H1 (cell line): Measurements from ENCODE around the gene PTPRD. TPM values are rescaled to one million over a fixed set of nuclear protein-coding genes. Genes with fewer than 3 reads are reported as not detected.

Experiments
- HDAC2 ChIP-seq, 2 experiments: fragments of 300-600 bp in 1 of 2; sonication (generic) in 1 of 2; IDR thresholded peaks; 2 replicates each; pipeline ENCODE4 v1.6.1; 2011 to 2012; ENCODE audit warnings: low read depth in 2 of 2, low read length in 2 of 2, mild to moderate bottlenecking in 2 of 2, moderate library complexity in 2 of 2, borderline replicate concordance in 1 of 2, inconsistent platforms in 1 of 2
- polyA plus RNA-seq, 7 experiments: library from polyadenylated mRNA; depleted of rRNA in 3 of 7; stranded (reverse) in 5 of 7; unstranded in 2 of 7; fragments of >200 nt in 5 of 7; fragments of 200-250 nt in 2 of 7; gene quantifications; 1 replicate in 5 of 7; 2 replicates in 1 of 7; 4 replicates in 1 of 7; pipeline versions ENCODE4 v1.2.1 to v1.2.3, GENCODE V29; 2011 to 2013; ENCODE audit warnings: missing spikeins in 2 of 7, mixed read lengths in 2 of 7
- total RNA-seq: library from RNA; stranded (reverse); fragmentation: NEBNext Ultra II Directional; extraction: Animal tissue kit (Norgen Biotek cat#: 25700); gene quantifications from 2 replicates; pipeline ENCODE4 v1.2.1, GENCODE V29; 2021

Gene PTPRD
- total and polyA plus RNA-seq, 2 of the 8 experiments (the other 6 are each of a cell fraction or from before 2014, with no cell fraction given), result 17.2 to 77.0 TPM

DNA sequence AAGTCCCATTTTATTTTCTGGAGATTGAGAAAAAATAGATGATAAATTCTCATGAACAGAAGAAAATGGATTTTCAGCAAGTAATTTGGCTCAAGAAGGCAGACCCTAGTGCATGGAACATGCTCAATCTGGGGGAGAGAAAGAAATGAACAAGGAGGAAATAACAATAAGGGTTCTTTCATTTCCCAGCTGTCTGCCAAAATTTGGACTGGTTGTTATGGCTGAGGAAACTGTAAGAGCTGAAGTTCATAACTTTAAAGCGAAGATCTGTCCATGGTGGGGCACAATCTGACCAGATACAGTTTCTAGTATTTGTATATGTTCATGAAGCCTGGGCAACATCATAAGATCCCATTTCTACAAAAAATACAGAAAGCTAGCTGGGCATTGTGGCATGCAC is 1426.7 kb downstream of the PTPRD start (continued):
- TF ChIP-seq HDAC2 (IDR thresholded peaks at IDR 0.05; ENCODE audit: borderline replicate concordance in 1 of 2, low read depth in 2 of 2, low read length in 2 of 2), result no peak
- TF ChIP-seq, all 59 proteins: peak for 0
